EL (cell line): ENCODE measurements around the gene MGMT.

ENCODE experiments used
- DNase-seq: peaks from one replicate; pipeline ENCODE4 v3.0.0-alpha.2; 2016

MGMT gene

DNA sequence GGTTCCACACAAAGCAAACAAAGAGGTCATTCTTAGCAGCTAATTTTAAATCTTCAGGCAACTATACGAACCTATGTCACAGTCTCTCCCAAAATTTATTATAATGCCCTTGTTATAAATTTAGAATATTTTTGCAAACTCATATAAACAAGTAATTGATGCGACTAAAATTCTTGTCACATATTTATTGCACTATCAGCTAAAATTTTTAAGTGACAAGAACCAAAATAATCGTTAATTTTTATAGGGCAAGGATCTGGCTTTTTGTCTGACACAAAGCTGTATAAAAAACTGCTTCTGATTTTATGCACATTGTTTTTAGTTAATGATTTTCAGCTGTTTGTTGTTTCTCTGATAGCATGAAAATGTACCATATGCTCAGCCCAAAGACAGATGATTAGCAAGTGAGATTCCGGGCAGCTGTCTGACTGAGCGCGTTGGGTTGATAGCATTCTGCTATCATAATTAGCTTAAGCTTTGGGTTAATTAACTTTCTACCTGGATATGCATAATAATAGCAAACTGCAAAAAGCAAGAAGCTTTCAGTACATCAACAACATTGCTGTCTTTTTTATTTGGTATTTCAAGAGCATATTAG, 136.0 kb downstream of the MGMT start:
- no peak for DNase-seq

DNA sequence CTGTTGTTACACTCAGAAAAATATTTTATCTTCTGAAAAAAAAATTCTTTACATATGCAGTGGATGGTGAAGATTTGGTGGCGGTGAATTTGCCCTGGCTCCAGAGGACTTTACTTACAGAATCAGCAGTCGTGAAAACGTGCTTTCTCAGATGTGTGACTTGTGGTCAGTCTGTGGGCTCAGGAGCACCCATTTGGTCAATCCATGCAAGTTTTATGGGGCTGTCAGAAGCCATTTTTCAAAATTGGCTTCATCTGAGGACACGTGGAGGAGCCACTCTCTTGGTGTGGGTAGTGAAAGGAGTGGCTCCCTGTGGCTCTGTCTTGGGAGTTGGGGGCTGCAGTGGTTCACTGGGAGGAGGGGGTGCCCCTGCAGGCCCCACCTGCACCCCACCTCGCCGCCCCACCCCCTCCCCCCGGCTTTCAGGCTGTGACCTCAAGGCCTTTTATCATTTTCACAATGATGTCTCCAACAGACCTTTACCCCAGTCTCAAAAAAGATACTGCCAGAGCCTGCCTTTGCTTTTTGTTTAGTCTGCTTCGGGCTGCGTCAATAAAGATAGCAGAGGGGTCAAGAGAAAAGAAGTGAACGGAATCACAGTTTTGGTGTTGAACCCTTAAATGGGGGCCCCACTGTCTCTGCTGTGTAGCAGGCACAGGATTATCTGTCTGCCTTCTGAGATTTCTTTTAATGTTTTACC, 137.4 kb downstream of the MGMT start:
- no peak for DNase-seq

DNA sequence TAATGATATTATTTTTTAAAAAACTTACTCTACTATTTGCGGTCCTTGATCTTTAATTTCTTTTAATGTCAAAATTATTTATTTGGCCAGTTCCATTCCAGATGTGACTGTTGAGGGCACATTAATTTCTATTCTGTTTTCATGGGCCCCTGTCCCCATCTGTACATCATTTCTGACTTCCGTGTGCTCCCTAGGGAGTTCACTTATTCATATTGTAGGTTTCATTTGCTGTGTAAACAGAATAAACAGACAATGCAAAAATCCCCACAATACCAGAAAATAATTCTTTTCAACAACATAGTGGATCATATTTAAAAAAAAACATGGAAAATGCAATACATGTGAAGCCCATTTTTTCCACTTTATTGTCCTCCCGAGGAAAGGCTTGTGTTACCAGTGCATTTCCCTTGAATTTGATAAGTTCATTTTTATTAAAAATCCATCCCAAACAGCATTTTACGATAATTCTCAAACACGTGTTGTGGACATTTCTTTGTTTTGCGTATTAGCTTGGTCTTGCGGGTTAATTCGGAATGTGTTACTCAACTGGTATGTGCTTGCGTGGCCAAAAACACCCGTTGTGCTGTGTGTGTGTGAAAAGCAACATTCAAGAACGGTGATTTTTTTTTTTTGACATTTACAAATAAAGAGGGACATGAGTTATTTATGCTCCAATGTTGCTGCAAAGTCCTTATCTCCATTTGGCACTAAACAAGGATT, 138.4 kb downstream of the MGMT start:
- no peak for DNase-seq

DNA sequence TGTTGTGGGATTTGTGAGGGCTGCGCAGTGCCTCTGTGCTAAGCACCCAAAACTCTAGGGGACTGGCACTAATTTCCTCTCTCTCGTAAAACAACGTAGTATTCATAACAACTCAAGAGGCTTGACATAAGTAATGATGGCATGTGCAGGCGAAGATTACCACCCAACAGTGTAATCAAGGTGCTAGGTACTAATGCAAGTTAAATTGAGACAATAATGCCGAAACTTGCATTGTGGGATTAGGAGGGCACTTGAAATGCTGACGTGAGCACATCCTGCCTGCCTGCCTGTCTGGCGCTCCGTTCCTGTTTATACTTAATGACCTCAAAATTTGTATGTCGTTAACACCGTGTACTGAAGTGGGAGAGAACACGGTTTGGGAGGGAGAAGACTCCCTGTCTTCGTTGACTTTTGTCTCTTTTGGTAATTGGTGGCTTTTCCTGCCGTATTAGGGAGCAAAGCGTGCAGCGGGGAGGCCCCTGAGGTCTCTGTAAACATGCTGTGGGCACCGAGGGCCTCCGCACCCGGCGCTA, 139.0 kb downstream of the MGMT start:
- DNase-seq: no peak

DNA sequence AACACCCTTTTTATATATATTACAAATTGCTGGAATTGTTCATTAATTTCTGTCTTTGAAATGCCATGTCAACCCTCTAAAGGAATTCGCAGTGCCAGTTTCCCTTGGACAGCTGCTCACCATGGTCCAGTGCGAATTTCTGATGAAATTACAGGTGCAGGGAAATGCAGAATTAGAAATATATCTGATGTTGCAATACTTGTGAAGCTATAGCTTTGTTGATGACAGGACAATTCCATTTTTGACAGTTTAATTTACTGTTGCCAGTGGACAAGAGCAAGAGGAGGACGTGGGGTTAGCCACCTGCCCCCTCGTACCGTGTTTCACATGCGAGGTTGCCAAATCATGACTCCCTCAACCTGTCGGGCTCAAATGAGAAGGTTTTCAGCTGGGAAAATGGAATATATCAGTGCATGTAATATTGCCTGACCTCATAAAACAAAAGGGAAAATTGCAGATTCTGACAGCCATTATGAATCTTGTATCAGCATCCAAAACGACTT, 140.6 kb downstream of the MGMT start:
- no peak for DNase-seq

DNA sequence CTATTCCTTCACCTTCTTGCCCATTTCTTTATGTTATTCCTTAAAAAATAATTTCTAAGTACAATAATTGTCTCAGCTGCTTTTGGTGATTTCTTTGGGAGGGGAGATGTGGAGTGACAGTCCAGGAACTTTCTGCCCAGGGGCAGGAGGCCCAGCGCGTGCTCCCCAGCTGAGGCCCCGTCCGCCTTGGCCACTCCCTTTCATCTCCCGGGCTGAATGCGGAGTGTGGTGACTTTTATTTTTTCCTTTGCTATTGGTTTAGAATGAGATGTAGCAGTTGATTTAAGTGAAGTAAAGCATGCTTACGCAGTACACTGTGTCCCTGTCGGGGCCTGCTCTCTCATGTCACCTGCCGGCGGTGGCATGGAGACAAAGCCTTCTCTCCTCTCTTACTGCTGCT, 141.6 kb downstream of the MGMT start:
- DNase-seq: no peak

DNA sequence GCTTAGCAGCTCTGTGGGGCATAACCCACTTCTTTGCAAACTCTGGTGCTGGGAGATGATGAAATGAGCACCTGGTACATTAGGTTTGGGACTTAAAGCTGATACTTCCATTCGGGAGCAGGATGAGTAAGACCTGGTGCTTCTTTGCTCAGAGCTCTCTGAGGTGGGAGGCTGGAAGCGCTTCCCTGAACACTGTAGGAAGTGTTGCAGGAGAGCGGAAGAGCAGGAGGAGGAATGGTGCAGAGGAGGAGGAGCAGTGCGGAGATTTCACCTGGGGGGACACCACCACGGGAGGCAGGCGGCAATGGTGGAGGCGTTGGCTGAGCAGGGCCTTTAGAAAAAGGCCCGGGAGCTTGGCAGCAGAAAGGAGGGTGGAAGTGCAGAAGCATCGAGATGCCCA, 142.5 kb downstream of the MGMT start:
- no peak for DNase-seq

DNA sequence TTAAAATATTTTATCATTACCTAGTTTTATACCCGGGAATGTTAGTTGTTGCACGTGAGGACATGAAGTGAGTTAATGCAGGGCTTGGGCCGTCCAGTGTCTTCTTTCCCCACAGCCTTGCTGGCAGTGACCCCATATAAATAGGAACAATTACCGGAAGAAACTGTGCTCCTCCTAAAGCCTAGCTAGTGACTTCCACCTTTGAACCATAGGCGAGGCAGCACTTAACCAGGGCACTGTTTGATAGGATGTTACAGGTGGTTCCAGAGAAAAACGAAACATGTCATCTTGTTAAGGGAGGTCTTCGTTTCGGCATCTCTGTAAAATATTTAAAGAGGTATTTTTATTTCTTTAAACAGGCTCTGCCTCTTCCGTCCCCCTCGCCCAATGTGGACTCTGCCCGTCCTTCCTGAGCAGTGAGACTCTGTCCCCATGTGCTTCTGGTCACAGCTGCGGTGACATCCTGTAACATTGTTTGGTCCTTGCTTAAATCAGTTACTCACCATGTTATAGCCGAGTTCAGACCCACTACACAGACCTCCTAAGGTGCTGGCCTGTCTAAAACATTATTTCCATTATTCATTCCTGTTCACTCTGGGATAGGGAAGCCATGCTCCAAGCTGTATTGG, 145.6 kb downstream of the MGMT start:
- DNase-seq: no peak

DNA sequence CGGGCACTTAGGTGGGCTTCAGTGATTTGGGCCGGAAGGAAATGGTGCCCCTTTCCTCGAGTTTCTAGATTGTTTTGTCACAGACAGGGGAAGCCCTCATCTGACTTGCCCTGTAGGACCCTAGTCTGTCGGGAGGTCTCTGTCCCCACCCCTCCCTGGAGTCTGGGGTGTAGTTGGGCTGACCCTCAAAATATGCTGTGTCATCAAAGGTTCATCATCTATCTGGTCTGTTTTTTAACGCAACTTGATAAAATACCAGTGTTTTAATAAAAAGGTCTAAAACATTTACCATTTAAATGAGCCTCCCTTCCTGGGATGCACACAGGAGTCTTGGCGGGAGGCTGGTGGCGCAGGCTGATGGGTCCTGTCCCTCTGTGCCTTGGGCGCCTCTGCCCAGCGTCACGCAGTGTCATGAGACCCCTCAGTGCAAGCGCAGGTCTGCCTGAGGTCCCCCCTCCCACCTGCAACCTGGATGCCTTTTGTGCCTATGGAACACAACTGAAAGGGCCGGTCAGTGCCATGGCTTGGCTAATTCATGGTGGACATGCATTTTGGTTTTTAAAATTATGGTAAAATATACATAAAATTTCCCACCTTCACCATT, 146.4 kb downstream of the MGMT start:
- DNase-seq: no peak

DNA sequence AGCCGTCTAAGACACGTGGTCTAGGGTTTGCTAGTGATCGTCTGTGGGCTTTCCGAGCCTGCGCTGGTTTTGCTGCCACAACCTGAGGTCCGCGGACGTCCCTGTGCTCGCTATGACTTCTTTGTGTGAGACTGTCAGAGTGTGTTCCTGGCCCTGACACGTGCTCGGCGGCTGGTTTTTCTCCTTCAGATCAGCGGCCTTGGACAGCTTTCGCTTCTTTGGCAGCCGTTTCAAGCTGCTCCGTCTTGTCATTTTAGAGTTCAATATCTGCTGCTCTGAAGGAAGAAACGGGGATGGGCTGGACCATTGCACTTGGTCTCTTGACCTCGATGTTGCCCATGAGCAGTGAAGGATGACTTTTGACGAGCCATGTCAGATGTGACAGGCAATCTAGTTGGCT, 147.3 kb downstream of the MGMT start:
- no peak for DNase-seq

DNA sequence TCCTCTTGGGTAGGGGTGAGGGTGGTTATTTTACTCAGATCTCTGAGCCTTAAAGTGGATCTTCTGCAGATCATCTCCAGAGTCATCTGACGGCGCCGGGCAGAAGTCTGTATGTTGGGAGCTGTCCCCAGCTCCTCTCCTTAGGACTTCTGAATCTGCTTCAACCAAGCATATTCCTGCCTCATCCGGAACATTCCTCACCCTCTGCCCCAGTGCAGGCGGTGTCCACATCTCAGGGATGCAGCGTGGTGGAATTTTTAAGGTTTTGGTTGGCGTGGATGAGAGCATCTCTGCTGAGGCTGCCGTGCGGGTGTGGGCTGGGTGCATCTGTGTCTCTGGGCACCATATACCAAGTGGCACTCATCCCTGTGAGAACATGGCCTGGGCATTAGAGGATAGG, 148.3 kb downstream of the MGMT start:
- DNase-seq: no peak

DNA sequence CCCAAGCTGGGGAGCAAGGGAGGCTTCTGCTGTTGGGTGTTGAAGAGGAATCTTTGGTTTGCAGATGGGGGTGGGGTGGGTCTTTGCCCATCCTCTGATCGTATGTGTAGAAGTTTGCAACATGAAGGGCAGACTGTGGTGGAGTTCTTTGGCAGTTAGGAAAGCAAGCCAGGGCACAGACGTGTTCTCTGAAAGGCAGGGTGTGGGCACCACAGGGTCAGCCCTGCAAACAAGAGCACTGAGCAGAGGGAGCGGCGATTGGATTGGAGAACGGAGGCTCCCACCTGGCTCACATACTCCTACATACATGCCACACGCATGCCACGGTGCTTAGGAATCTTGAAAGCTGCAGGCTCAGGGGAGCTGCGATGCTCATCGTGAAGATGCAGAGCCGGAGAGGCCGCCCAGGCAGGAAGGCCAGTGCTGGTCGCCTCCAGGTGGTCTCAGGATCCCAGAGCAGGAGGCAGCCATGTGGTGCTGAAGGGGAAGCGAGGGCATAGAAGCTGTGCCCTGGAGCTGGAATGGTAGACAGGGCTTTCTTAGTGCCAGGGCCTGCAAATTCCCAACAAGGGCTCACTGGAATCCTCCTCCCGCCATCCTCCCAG, 149.0 kb downstream of the MGMT start:
- no peak for DNase-seq

DNA sequence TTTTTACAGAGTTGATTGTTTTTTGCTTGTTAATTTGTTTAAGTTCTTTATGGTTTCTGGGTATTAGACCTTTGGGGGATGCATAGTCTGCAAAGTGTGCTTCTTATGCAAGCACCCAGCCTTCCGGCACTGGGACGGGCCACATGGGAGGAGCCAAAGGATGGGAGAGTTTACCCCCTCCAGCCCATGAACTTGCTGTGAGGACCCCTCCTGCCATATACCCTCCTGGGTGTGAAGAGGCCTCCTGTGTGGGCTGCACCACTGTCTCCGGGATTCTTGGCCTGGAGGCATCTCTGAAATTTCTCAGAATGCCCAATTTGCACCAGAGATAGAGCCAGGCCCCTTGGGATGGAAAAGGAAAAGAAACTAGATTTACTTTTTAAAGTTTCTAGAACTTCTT, 150.7 kb downstream of the MGMT start:
- DNase-seq: no peak

DNA sequence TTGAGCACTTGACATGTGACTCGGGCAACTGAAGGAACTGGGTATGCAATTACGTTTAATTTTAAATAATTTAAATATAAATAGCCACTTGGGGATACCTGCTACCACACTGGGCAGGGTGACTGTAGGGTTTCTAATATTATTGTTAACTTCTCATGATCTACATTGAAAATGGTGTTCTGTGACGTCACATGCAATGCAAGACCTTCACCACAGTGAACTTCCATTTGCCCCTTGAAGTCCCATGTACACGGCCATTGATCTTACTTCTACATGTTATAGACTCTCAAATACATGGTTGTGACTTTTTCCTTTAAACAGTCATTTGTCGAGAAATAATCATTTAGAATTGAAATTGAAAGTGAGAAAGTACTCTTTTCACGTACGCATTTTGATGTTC, 154.0 kb downstream of the MGMT start:
- no peak for DNase-seq

DNA sequence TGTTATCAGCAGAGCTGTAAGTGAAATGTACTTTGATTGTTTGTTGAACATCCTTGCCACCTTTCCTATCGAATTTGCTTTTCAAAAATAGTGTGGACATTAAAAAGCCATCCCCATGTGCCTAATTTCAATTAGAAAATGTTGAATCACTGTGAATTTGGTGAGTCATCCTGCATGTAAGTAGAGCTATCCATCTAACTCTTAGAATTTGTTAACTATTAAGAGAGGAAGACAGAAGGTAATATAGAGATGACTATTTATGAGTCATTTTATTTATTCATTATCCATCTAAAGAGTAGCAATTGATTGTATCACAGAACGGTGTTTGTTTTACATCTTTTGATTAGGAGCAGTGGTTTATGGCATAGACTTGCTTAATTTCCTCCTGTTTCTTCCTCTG, 154.7 kb downstream of the MGMT start:
- peak; percentile 10 for DNase-seq

DNA sequence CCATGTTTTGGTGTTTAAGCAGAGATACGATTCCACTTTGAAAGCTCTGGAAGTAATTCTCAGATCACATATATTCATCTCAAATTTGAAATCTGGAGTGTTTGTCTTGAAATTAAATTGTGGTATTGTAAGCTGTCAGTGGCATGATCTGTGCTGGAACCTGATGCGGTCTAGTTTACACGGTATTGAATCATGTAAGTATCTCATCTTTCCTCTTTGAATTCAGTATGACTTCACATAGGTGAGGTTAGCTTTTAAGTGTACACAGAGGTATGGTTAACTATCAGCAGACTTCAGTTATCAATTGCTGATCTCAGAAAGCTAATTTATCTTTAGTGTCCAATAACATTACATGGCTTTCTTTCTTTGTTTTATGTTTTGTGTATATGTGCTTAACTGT, 155.2 kb downstream of the MGMT start:
- DNase-seq: no peak

DNA sequence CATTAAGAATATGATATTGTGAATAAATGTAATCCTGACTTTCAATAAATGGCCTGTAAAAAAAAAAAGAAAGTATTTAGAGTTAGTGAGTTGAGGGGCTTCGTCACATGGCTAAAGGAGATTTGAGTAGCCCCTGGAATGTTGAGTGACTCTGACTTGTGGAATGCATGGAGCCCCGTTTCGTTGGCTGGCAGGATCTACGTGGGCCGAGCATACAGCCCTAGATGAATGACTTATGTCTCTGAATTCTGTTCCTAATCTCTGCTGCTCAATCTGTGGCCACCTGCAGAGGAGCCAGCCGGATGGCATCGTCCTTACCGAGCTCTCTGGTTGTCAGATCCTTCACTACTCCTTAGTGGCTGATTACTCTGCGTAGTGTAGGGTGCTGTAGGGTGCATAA, 155.7 kb downstream of the MGMT start:
- peak; percentile 59 for DNase-seq

DNA sequence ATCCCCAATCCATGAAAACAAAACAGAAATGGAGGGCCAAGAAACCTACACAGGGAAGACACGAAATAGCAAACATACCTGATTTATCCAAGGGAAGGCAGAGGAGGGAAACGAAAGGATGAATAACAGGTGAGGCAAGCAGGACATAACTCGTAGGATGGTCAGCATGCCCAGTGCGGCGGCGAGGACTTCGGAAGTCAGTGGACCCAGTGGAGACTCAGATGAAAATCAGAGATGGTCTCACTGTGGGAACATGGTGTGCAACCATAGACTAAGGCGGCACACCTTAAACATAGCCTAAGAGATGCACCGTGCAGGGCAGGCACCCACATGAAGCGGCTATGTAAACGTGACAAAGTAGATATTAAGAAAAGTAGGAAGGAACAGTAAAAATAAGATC, 157.5 kb downstream of the MGMT start:
- DNase-seq: no peak

DNA sequence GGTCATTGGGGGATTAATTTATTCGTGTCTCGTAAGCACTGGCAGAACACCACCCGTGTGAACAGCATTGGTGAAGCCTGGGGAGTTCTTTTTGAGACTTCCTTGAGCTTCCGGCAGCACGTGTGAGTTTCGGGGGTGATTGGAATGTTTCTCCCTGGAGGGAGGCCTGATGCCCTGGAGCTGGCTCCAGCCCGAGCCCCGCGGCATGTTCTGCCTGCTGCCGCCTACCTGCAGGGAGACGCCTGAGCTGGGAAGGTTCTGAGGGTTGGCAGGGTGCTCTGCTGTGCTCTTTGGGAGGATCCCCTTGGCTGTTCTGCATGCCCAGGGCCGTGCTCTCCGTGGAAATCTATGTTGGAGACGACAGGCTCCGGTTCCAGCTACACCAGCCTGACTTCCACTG, 159.3 kb downstream of the MGMT start:
- DNase-seq: no peak

DNA sequence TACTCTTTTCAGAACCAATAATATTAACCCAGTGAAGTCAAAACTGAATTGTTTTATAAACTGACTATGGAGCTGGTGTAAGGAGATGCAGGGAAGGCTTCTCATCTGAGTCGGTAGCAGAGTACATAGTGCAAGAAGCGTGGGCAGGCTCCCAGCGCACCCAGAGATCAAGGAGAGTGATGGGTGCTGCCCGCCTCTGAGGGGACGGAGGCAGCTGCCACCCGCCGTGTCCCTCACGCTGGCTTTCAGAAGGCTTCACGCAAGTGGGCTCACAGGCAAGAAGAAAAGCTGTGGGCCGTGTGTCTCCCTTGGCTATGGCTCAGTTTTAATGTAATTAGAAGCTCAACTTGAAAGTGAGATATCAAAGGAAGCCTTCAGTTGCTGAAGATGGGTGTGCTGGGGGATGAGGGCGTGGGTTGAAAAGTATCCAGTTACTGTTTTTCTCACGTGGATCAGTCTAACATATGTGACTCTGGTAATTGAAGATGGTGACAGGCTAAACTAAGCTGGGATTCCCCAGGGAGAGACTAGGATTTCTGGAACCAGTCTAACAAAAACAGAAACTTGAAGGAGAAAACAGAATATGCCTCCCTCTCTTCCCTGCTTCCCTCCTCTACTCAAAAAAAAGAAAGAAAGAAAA, 159.9 kb downstream of the MGMT start:
- no peak for DNase-seq

DNA sequence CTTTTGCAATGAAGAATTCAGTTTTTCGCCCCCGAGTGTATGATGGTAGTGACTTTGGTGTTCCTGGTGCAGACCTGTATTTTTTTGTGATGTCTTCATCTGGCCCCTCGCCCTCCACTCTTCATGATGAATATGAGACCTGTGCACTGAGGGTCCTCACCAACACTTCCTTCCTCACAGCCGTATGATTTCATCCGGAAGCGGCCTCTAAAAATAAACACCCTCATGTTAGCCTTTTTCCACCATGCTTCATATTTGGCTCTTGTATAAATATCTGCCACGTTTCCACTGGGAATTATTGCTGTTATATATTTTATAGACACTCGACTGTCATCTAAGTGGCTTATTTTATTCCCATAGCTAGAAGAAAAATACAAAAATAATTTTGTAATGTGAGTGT, 160.4 kb downstream of the MGMT start:
- no peak for DNase-seq

DNA sequence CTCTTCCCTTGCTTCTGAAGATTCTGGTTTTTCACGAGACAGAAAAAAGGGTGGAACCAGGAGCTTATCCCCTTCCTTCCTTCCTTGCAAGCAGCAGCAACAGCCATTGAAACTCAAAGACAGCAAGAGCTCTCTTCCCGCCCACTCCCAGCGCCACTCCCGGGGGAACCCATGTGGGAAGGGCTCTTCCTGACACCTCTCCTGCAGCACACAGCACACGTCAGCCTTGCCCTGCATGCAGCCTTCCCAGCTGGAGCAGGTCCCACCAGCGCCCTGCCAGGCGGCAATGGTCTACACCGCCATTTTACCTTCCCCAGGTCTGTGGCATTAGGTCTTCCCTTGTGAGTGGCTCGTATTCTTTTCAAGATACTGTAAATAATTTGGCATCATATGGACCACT, 161.8 kb downstream of the MGMT start:
- no peak for DNase-seq
